Stimulated activated naive CD8-positive, alpha-beta T cell treated with anti-CD3 and anti-CD28 coated beads, Interleukin-15, amount 100 ng/mL, for 72 hours (primary cell): ENCODE data around the gene FOXP1.
A peak's percentile ranks its signal among the peaks of the same experiment; 100 is the strongest.

Source experiments
- ATAC-seq: fragments of 150-1000 bp; cut with Tn5 transposase; 2 replicates; pipeline ENCODE4 v1.10.0; 2021; ENCODE audit warnings: mild to moderate bottlenecking, moderate library complexity
- DNase-seq, 2 donors: peaks; one replicate each; pipeline ENCODE4 v3.0.0; 2021 to 2022
- H3K27ac Mint-ChIP-seq, 2 donors: one replicate each; pipeline ENCODE4 v1.8.0; 2022; ENCODE audit warnings: mild to moderate bottlenecking in 2 of 2, mixed read lengths in 2 of 2, moderate library complexity in 2 of 2
- H3K27me3 Mint-ChIP-seq: one replicate; pipeline ENCODE4 v1.8.0; 2022; ENCODE audit warnings: mixed read lengths
- H3K4me1 Mint-ChIP-seq: one replicate; pipeline ENCODE4 v1.8.0; 2022; ENCODE audit warnings: mild to moderate bottlenecking, mixed read lengths
- H3K4me3 Mint-ChIP-seq, 2 donors: one replicate each; pipeline ENCODE4 v1.8.0; 2022; ENCODE audit warnings: mild to moderate bottlenecking in 2 of 2, mixed read lengths in 2 of 2, moderate library complexity in 1 of 2
- H3K9me3 Mint-ChIP-seq, 2 donors: one replicate each; pipeline ENCODE4 v1.8.0; 2022; ENCODE audit warnings: mixed read lengths in 2 of 2

The FOXP1 gene

DNA sequence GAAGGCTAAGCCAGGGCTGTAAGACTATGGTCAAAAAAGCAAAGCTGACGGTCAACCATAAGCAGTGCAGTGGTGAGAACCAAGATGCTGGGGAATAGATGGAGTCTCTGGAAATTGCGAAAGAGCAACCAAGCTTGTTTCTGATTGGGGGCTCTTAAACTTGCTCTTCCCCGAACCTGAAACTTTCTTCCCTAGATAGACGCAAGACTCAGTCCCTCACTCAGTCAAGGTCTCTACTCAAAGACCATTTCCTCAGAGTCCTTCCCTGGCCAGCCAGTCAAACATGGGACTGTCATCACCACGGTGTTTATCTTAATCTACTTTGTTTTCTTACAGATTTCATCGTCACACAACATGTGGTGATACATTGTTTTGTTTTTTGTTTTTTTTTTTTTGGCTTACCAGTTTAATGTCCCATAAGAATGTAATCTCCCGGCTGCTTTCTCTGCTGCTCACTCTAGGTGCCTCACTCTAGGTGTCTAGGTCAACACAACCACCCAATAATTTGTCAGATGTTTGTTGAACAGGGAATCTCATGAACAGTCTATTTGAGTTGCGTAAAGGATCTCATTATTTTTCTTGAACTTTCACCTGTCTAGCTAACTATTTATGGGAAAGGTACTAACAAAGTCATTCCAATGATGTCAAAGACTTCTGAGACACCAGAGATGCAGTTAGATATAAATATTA is 495.4 kb downstream of the FOXP1 start:
- Mint-ChIP-seq H3K27ac (peak overlapping the region; percentile 89 to 97), H3K4me1 (peaks cover 97% of the 10 kb centered on the region)

GRCh38 chr3:71087143-71088018 is 496.1 kb downstream of the FOXP1 start:
- peak; percentile 53 to 62 for DNase-seq
- peaks cover 0 to 7% of the 10 kb centered on the region in 2 donors for H3K9me3 Mint-ChIP-seq
- peak; percentile 85 for ATAC-seq
- peaks cover 97% of the 10 kb centered on the region for H3K4me1 Mint-ChIP-seq
- H3K27ac Mint-ChIP-seq, result peak overlapping the region; percentile 89 to 97
- H3K4me3 Mint-ChIP-seq, result peak overlapping the region; percentile 59 to 65
- H3K27me3 Mint-ChIP-seq, result no peaks in the 10 kb centered on the region

More for the DNA sequence above, 495.4 kb downstream of the FOXP1 start:
- Mint-ChIP-seq H3K9me3 (peaks cover 0 to 3% of the 10 kb centered on the region in 2 donors), H3K4me3 (peak overlapping the region; percentile 53 to 59), H3K27me3 (no peaks in the 10 kb centered on the region)
- ATAC-seq (no peak), DNase-seq (no peak)

GRCh38 chr3:71086777-71087142 is 496.8 kb downstream of the FOXP1 start:
- peak overlapping the region; percentile 80 to 97 for H3K27ac Mint-ChIP-seq
- ATAC-seq (no peak), DNase-seq (no peak)
- H3K4me1 Mint-ChIP-seq, result peaks cover 97% of the 10 kb centered on the region
- no peaks in the 10 kb centered on the region for H3K27me3 Mint-ChIP-seq
- peaks cover 0 to 7% of the 10 kb centered on the region in 2 donors for H3K9me3 Mint-ChIP-seq
- H3K4me3 Mint-ChIP-seq, result peak overlapping the region; percentile 13 to 65

DNA sequence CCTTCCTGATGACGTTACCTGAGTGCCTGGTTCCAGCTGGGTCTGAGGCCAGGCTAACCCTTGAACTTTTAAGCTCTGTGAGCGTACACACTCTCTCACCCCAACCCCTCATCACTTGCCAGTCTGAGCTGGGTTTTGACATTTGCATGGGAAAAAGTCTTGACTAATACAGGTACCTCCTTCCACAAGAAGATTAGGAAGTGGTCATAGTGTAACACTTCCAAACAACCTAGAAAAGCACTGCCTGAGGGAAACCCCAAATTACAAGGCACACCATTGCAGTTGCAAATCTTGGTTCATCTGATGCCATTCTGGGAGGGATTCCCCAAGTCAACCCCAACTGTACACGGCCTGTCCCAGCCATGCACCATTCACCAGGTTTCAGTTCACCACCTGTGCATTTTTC is 499.8 kb downstream of the FOXP1 start:
- Mint-ChIP-seq H3K27me3 (no peaks in the 10 kb centered on the region), H3K27ac (peak overlapping the region; percentile 86 to 92), H3K4me3 (peak overlapping the region; percentile 73 to 77), H3K9me3 (peaks cover 0 to 7% of the 10 kb centered on the region in 2 donors), H3K4me1 (peaks cover 97% of the 10 kb centered on the region)
- peak; percentile 70 for ATAC-seq
- DNase-seq, result peak; percentile 45 to 79

DNA sequence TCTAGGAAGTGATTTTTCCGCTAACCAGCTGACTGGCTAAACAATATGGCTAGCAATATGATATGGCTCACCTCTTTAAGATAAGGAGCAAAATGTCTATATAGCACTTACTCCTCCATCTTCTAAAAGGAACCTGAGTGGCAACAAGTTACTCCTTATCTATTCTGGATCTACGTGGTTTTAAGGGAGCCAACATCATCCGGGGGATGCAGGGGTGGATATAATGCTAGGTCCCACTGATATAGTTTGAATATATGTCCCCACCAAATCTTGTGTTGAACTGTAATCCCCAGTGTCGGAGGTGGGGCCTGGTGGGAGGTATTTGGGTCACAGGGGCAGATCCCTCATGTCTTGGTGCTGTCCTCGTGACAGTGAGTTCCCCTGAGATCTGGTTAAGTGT is 500.7 kb downstream of the FOXP1 start:
- peaks cover 0 to 7% of the 10 kb centered on the region in 2 donors for H3K9me3 Mint-ChIP-seq
- ATAC-seq, result no peak

DNA sequence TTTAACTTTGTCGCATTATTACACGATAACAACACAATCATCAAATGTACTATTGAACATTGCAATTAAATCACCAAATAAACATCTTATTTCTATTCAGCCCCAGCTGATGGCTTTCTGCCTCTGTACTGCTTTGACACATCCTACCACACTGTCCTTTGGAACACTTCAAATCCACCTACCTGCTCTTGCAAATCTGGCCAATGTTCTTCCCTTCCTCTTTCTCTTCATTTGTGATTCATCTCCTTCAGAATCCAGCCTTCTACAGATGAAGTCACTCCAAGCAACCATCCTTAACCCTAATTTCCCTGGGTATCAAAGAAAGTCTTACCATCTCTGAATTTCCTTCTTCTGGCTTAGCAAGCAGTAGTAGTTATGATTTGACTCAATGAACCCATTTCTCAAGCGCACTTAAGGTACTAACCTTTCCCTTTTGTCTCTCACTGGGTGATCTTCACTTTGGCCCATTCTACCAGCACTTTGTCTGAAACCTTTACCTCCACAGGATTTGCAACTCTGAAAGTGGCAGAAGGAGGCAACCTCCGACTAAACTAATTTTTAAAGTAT is 502.9 kb downstream of the FOXP1 start:
- ATAC-seq, result peak; percentile 42
- DNase-seq, result no peak

More for the DNA sequence above, 500.7 kb downstream of the FOXP1 start:
- Mint-ChIP-seq H3K4me1 (peaks cover 97% of the 10 kb centered on the region), H3K27me3 (no peaks in the 10 kb centered on the region), H3K4me3 (peak overlapping the region; percentile 73 to 77), H3K27ac (peak overlapping the region; percentile 86 to 92)
- DNase-seq, result no peak

GRCh38 chr3:71078723-71079525 is 504.6 kb downstream of the FOXP1 start:
- Mint-ChIP-seq H3K4me1 (peaks cover 99% of the 10 kb centered on the region), H3K9me3 (peaks cover 0 to 7% of the 10 kb centered on the region in 2 donors), H3K4me3 (peak overlapping the region; percentile 57 to 72), H3K27me3 (no peaks in the 10 kb centered on the region), H3K27ac (peak overlapping the region; percentile 45 to 79)
- DNase-seq (no peak), ATAC-seq (no peak)

More for the DNA sequence above, 502.9 kb downstream of the FOXP1 start:
- peak overlapping the region; percentile 57 to 59 for H3K4me3 Mint-ChIP-seq
- peak overlapping the region; percentile 9 to 82 for H3K27ac Mint-ChIP-seq
- peaks cover 0 to 7% of the 10 kb centered on the region in 2 donors for H3K9me3 Mint-ChIP-seq
- no peaks in the 10 kb centered on the region for H3K27me3 Mint-ChIP-seq
- H3K4me1 Mint-ChIP-seq, result peaks cover 97% of the 10 kb centered on the region

GRCh38 chr3:71078199-71078598 is 505.3 kb downstream of the FOXP1 start:
- no peak for ATAC-seq
- peak overlapping the region; percentile 5 to 47 for H3K4me3 Mint-ChIP-seq

GRCh38 chr3:71077070-71077469 is 506.5 kb downstream of the FOXP1 start:
- no peak overlapping the region for H3K4me3 Mint-ChIP-seq
- H3K27ac Mint-ChIP-seq, result peak overlapping the region; percentile 4 to 47
- no peaks in the 10 kb centered on the region for H3K27me3 Mint-ChIP-seq
- DNase-seq (no peak), ATAC-seq (no peak)
- H3K9me3 Mint-ChIP-seq, result no peaks in the 10 kb centered on the region
- peaks cover 99% of the 10 kb centered on the region for H3K4me1 Mint-ChIP-seq

More at GRCh38 chr3:71078199-71078598, 505.3 kb downstream of the FOXP1 start:
- peaks cover 0 to 4% of the 10 kb centered on the region in 2 donors for H3K9me3 Mint-ChIP-seq
- no peaks in the 10 kb centered on the region for H3K27me3 Mint-ChIP-seq
- peak overlapping the region in 1 of 2 donors; percentile 45 for H3K27ac Mint-ChIP-seq
- DNase-seq, result no peak
- H3K4me1 Mint-ChIP-seq, result peaks cover 99% of the 10 kb centered on the region

DNA sequence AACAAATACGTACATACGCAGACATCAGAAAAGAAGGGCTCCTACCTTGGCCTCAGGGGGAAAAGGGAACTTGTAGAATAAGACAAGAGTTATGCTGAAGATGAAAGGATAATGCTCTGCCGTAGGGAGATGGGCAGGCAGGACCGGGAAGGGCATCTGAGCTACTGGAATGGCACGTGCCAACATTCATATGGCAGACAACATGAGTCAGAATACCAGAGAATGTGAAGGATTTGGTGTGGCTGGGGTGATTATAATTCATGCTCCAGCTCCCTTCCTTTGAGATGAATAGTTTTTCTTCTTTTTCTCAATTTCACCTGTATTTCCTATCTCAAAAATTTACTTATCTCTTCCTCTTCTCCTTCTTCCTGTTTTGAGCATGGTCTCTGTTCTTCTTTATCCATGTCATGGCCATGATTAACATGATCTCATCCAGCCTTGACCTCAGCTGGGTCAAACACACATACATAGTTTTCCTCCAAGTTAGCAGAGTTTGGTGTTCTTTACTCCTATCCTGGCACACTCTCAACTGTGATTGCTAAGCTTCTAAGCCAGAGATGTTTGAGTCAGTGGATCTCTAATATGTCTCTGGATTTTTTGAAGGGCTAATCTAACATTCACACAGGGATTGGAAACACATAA is 507.0 kb downstream of the FOXP1 start:
- Mint-ChIP-seq H3K4me1 (peaks cover 99% of the 10 kb centered on the region), H3K27ac (peak overlapping the region in 1 of 2 donors; percentile 47), H3K9me3 (no peaks in the 10 kb centered on the region), H3K27me3 (no peaks in the 10 kb centered on the region), H3K4me3 (no peak overlapping the region)
- DNase-seq (no peak), ATAC-seq (no peak)

GRCh38 chr3:71075494-71075893 is 508.0 kb downstream of the FOXP1 start:
- DNase-seq, result no peak
- H3K4me1 Mint-ChIP-seq, result peaks cover 99% of the 10 kb centered on the region
- H3K27me3 Mint-ChIP-seq, result no peaks in the 10 kb centered on the region
- ATAC-seq, result peak; percentile 62
- peak overlapping the region in 1 of 2 donors; percentile 42 for H3K27ac Mint-ChIP-seq
- no peak overlapping the region for H3K4me3 Mint-ChIP-seq
- H3K9me3 Mint-ChIP-seq, result no peaks in the 10 kb centered on the region

DNA sequence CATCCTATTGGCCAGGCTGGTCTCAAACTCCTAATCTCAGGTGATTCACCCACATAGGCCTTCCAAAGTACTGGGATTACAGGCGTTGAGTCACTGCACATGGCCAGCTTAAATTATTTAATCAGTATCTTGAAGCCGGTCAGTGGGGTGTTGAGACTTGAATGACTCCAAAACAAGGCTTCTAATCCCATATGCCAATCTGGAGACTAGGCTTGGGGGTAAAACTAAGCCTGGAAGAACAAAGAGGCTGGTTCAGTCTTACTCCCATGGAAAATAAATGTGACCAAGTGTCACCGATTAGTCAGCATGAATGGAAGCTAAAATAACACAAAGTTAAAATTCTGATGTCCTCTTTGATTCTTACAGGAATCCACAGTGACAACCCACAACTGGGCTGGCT is 509.1 kb downstream of the FOXP1 start:
- ATAC-seq (no peak), DNase-seq (no peak)
- Mint-ChIP-seq H3K4me3 (no peak overlapping the region), H3K27ac (peak overlapping the region in 1 of 2 donors; percentile 42), H3K4me1 (peaks cover 99% of the 10 kb centered on the region), H3K27me3 (no peaks in the 10 kb centered on the region), H3K9me3 (no peaks in the 10 kb centered on the region)

DNA sequence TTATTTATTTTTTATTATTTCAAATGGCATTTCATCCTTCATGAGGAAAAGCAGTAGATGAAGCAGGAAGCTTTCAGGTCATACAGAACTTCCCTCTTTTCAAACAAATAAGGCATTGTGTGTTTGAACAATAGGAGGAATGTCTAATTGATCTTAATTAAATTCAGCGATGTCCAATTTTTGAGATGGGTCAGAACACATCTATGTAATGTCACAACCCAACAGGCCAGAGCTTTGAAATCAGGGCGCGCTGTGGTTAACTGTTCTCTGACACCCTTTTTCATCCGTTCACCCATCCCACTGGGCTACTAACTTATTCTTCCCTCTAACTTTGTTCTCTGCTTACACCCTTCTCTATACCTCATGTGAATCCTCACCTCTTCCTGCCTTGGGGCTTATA is 510.5 kb downstream of the FOXP1 start:
- H3K27me3 Mint-ChIP-seq, result no peaks in the 10 kb centered on the region
- no peak for ATAC-seq
- H3K4me1 Mint-ChIP-seq, result peaks cover 99% of the 10 kb centered on the region
- H3K9me3 Mint-ChIP-seq, result no peaks in the 10 kb centered on the region
- H3K4me3 Mint-ChIP-seq, result no peak overlapping the region
- peak overlapping the region in 1 of 2 donors; percentile 29 for H3K27ac Mint-ChIP-seq
- no peak for DNase-seq

- peak overlapping the region in 1 of 2 donors; percentile 24 for H3K27ac Mint-ChIP-seq
- DNase-seq, result no peak
- H3K9me3 Mint-ChIP-seq, result no peaks in the 10 kb centered on the region
- H3K4me3 Mint-ChIP-seq, result no peak overlapping the region
- H3K4me1 Mint-ChIP-seq, result peaks cover 99% of the 10 kb centered on the region
- ATAC-seq, result no peak
- H3K27me3 Mint-ChIP-seq, result no peaks in the 10 kb centered on the region
Measured at GRCh38 chr3:71072287-71072686, 511.2 kb downstream of the FOXP1 start.
